Stimulated activated memory B cell treated with anti-CD40 and anti-IgM and Interleukin-4, amounts not matched to agents 10 μg/mL and 1 μg/mL and 100 μg/mL, for 72 hours (primary cell): Measurements from ENCODE around the gene PTPRU.

ENCODE experiments used
- ATAC-seq: fragments of 150-1000 bp; cut with Tn5 transposase; 2 replicates; pipeline ENCODE4 v1.10.0; 2021
- H3K27ac Mint-ChIP-seq: one replicate; pipeline ENCODE4 v1.8.0; 2022; ENCODE audit warnings: mild to moderate bottlenecking, mixed read lengths
- H3K27me3 Mint-ChIP-seq: one replicate; pipeline ENCODE4 v1.8.0; 2022; ENCODE audit warnings: mixed read lengths
- H3K36me3 Mint-ChIP-seq: one replicate; pipeline ENCODE4 v1.8.0; 2022; ENCODE audit warnings: mixed read lengths
- H3K4me1 Mint-ChIP-seq: one replicate; pipeline ENCODE4 v1.8.0; 2022; ENCODE audit warnings: mixed read lengths
- H3K4me3 Mint-ChIP-seq: one replicate; pipeline ENCODE4 v1.8.0; 2022; ENCODE audit warnings: mild to moderate bottlenecking, moderate library complexity, mixed read lengths
- H3K9me3 Mint-ChIP-seq: one replicate; pipeline ENCODE4 v1.8.0; 2022; ENCODE audit warnings: mixed read lengths

The PTPRU gene

GRCh38 chr1:29282135-29282923 is 46.0 kb downstream of the PTPRU start:
- Mint-ChIP-seq H3K27me3 (peaks cover 26% of the 10 kb centered on the region), H3K4me1 (peaks cover 16% of the 10 kb centered on the region), H3K4me3 (no peak overlapping the region), H3K27ac (no peak overlapping the region), H3K36me3 (no peaks in the 10 kb centered on the region), H3K9me3 (no peaks in the 10 kb centered on the region)
- ATAC-seq = no peak

GRCh38 chr1:29282924-29283803 is 46.8 kb downstream of the PTPRU start:
- Mint-ChIP-seq H3K4me1 (peaks cover 17% of the 10 kb centered on the region), H3K27ac (no peak overlapping the region), H3K9me3 (no peaks in the 10 kb centered on the region), H3K27me3 (peaks cover 26% of the 10 kb centered on the region), H3K36me3 (no peaks in the 10 kb centered on the region), H3K4me3 (peak overlapping the region; percentile 21)
- ATAC-seq = peak; percentile 32

GRCh38 chr1:29283804-29284195 is 47.5 kb downstream of the PTPRU start:
- no peak for ATAC-seq
- H3K4me1 Mint-ChIP-seq = peaks cover 17% of the 10 kb centered on the region
- no peak overlapping the region for H3K27ac Mint-ChIP-seq
- H3K36me3 Mint-ChIP-seq = no peaks in the 10 kb centered on the region
- H3K9me3 Mint-ChIP-seq = no peaks in the 10 kb centered on the region
- peaks cover 26% of the 10 kb centered on the region for H3K27me3 Mint-ChIP-seq
- peak overlapping the region; percentile 21 for H3K4me3 Mint-ChIP-seq

GRCh38 chr1:29284286-29284960 is 48.1 kb downstream of the PTPRU start:
- Mint-ChIP-seq H3K4me1 (peaks cover 17% of the 10 kb centered on the region), H3K9me3 (no peaks in the 10 kb centered on the region), H3K27me3 (peaks cover 26% of the 10 kb centered on the region), H3K4me3 (no peak overlapping the region), H3K36me3 (no peaks in the 10 kb centered on the region), H3K27ac (no peak overlapping the region)
- ATAC-seq = no peak

- H3K4me3 Mint-ChIP-seq = no peak overlapping the region
- no peak overlapping the region for H3K27ac Mint-ChIP-seq
- no peak for ATAC-seq
- peaks cover 26% of the 10 kb centered on the region for H3K27me3 Mint-ChIP-seq
- no peaks in the 10 kb centered on the region for H3K9me3 Mint-ChIP-seq
- no peaks in the 10 kb centered on the region for H3K36me3 Mint-ChIP-seq
- peaks cover 17% of the 10 kb centered on the region for H3K4me1 Mint-ChIP-seq
These were observed 48.7 kb downstream of the PTPRU start for GRCh38 chr1:29284961-29285560.

- Mint-ChIP-seq H3K36me3 (no peaks in the 10 kb centered on the region), H3K27ac (no peak overlapping the region), H3K4me3 (no peak overlapping the region), H3K4me1 (peaks cover 17% of the 10 kb centered on the region), H3K27me3 (peaks cover 30% of the 10 kb centered on the region), H3K9me3 (no peaks in the 10 kb centered on the region)
- ATAC-seq = no peak
These were observed 49.4 kb downstream of the PTPRU start for GRCh38 chr1:29285771-29286170.

- H3K36me3 Mint-ChIP-seq = no peaks in the 10 kb centered on the region
- no peak overlapping the region for H3K27ac Mint-ChIP-seq
- H3K9me3 Mint-ChIP-seq = no peaks in the 10 kb centered on the region
- peaks cover 17% of the 10 kb centered on the region for H3K4me1 Mint-ChIP-seq
- no peak for ATAC-seq
- H3K27me3 Mint-ChIP-seq = peaks cover 30% of the 10 kb centered on the region
- H3K4me3 Mint-ChIP-seq = no peak overlapping the region
These were observed 50.0 kb downstream of the PTPRU start for GRCh38 chr1:29286194-29286767.

GRCh38 chr1:29289493-29289892 is 53.2 kb downstream of the PTPRU start:
- Mint-ChIP-seq H3K4me3 (no peak overlapping the region), H3K27me3 (peaks cover 26% of the 10 kb centered on the region), H3K36me3 (no peaks in the 10 kb centered on the region), H3K9me3 (no peaks in the 10 kb centered on the region), H3K27ac (no peak overlapping the region), H3K4me1 (peaks cover 9% of the 10 kb centered on the region)
- peak; percentile 4 for ATAC-seq

- peaks cover 9% of the 10 kb centered on the region for H3K4me1 Mint-ChIP-seq
- no peak overlapping the region for H3K4me3 Mint-ChIP-seq
- H3K9me3 Mint-ChIP-seq = peaks cover 4% of the 10 kb centered on the region
- H3K27me3 Mint-ChIP-seq = peaks cover 35% of the 10 kb centered on the region
- no peaks in the 10 kb centered on the region for H3K36me3 Mint-ChIP-seq
- no peak overlapping the region for H3K27ac Mint-ChIP-seq
- ATAC-seq = no peak
These were observed 54.2 kb downstream of the PTPRU start for GRCh38 chr1:29290414-29290985.

- Mint-ChIP-seq H3K9me3 (peaks cover 4% of the 10 kb centered on the region), H3K4me1 (peaks cover 6% of the 10 kb centered on the region), H3K27me3 (peaks cover 38% of the 10 kb centered on the region), H3K4me3 (no peak overlapping the region), H3K27ac (no peak overlapping the region), H3K36me3 (no peaks in the 10 kb centered on the region)
- ATAC-seq = no peak
These were observed 55.4 kb downstream of the PTPRU start for GRCh38 chr1:29291756-29292155.

- H3K4me3 Mint-ChIP-seq = no peak overlapping the region
- H3K27ac Mint-ChIP-seq = no peak overlapping the region
- peaks cover 4% of the 10 kb centered on the region for H3K9me3 Mint-ChIP-seq
- H3K36me3 Mint-ChIP-seq = no peaks in the 10 kb centered on the region
- ATAC-seq = no peak
- peaks cover under 1% of the 10 kb centered on the region for H3K4me1 Mint-ChIP-seq
- peaks cover 44% of the 10 kb centered on the region for H3K27me3 Mint-ChIP-seq
These were observed 56.0 kb downstream of the PTPRU start for GRCh38 chr1:29292344-29292743.

- H3K4me1 Mint-ChIP-seq = no peaks in the 10 kb centered on the region
- H3K27ac Mint-ChIP-seq = no peak overlapping the region
- peaks cover 53% of the 10 kb centered on the region for H3K27me3 Mint-ChIP-seq
- H3K36me3 Mint-ChIP-seq = no peaks in the 10 kb centered on the region
- H3K4me3 Mint-ChIP-seq = no peak overlapping the region
- peaks cover 7% of the 10 kb centered on the region for H3K9me3 Mint-ChIP-seq
- ATAC-seq = no peak
These were observed 61.1 kb downstream of the PTPRU start for GRCh38 chr1:29297450-29297849.

GRCh38 chr1:29298246-29298645 is 61.9 kb downstream of the PTPRU start:
- H3K27ac Mint-ChIP-seq = no peak overlapping the region
- H3K4me1 Mint-ChIP-seq = no peaks in the 10 kb centered on the region
- no peaks in the 10 kb centered on the region for H3K36me3 Mint-ChIP-seq
- peaks cover 7% of the 10 kb centered on the region for H3K9me3 Mint-ChIP-seq
- H3K4me3 Mint-ChIP-seq = no peak overlapping the region
- peaks cover 53% of the 10 kb centered on the region for H3K27me3 Mint-ChIP-seq
- no peak for ATAC-seq

- no peak overlapping the region for H3K4me3 Mint-ChIP-seq
- H3K27ac Mint-ChIP-seq = no peak overlapping the region
- peaks cover 7% of the 10 kb centered on the region for H3K9me3 Mint-ChIP-seq
- H3K27me3 Mint-ChIP-seq = peaks cover 49% of the 10 kb centered on the region
- no peak for ATAC-seq
- no peaks in the 10 kb centered on the region for H3K4me1 Mint-ChIP-seq
- no peaks in the 10 kb centered on the region for H3K36me3 Mint-ChIP-seq
These were observed 63.1 kb downstream of the PTPRU start for GRCh38 chr1:29299446-29299845.
